Fibroblast of skin of scalp (primary cell): Measurements from ENCODE around the gene ZNF587B.
"Not testable (repeated sequence)": the region's sequence is repeated elsewhere in the genome, so short reads cannot be mapped to it uniquely, and the experiment has no call there.

Experiments used
- DNase-seq: peaks from one replicate; pipeline ENCODE4 v3.0.0-alpha.2; 2013

Gene ZNF587B

GRCh38 chr19:57872450-57872849 lies 42.4 kb downstream of the ZNF587B start:
- DNase-seq = no peak

GRCh38 chr19:57873883-57874799 lies 44.0 kb downstream of the ZNF587B start:
- DNase-seq = not testable (repeated sequence)

GRCh38 chr19:57886046-57886445 lies 55.9 kb downstream of the ZNF587B start:
- DNase-seq = no peak

GRCh38 chr19:57887195-57887941 lies 57.3 kb downstream of the ZNF587B start:
- no peak for DNase-seq

- DNase-seq = no peak
Measured at GRCh38 chr19:57888107-57888559, 58.0 kb downstream of the ZNF587B start.

- peak; percentile 88 for DNase-seq
Measured at GRCh38 chr19:57888560-57889231, 58.6 kb downstream of the ZNF587B start, which contains the start of gene ZNF814. TSS of gene ZNF814 (minus strand) at chr19:57889037. CDS start at chr19:57888802, 235 bp downstream.

GRCh38 chr19:57890706-57891105 lies 60.6 kb downstream of the ZNF587B start:
- peak; percentile 32 for DNase-seq
